GM23338 (cell line): ENCODE measurements around the gene RAD51B. TPM values are rescaled to one million over a fixed set of nuclear protein-coding genes. Genes with fewer than 3 reads are reported as not detected.

Source experiments
- ATAC-seq: fragments of 200-7000 bp; cut with Tn5 transposase; 3 replicates; pipeline ENCODE4 v1.9.1; 2020
- DNase-seq: peaks from one replicate; pipeline ENCODE4 v3.0.0-alpha.2; 2015; ENCODE audit warnings: low spot score
- H2AFZ ChIP-seq: fragments of 200-600 bp; sonication (generic); 2 replicates; pipeline ENCODE4 v1.8.0; 2016; ENCODE audit warnings: antibody characterized with exemption, mild to moderate bottlenecking, moderate library complexity
- H3F3A ChIP-seq: fragments of 200-600 bp; sonication (generic); replicated peaks from 2 replicates; pipeline ENCODE4 v1.8.0; 2017; ENCODE audit warnings: antibody characterized with exemption, mixed run types, low read depth
- H3K27ac ChIP-seq: fragments of 200-600 bp; sonication (generic); 2 replicates; pipeline ENCODE4 v1.6.1; 2016; ENCODE audit warnings: low read depth
- H3K27me3 ChIP-seq: fragments of 200-600 bp; sonication (generic); 2 replicates; pipeline ENCODE4 v1.8.0; 2016; ENCODE audit warnings: mild to moderate bottlenecking, mixed run types, moderate library complexity; ENCODE audit not compliant: insufficient read depth
- H3K36me3 ChIP-seq: fragments of 200-600 bp; sonication (generic); 2 replicates; pipeline ENCODE4 v1.8.0; 2016; ENCODE audit warnings: mild to moderate bottlenecking; ENCODE audit not compliant: insufficient read depth
- H3K4me1 ChIP-seq: fragments of 200-600 bp; sonication (generic); 2 replicates; pipeline ENCODE4 v1.8.0; 2016; ENCODE audit warnings: mild to moderate bottlenecking, moderate library complexity; ENCODE audit not compliant: insufficient read depth
- H3K4me2 ChIP-seq: fragments of 200-600 bp; sonication (generic); 2 replicates; pipeline ENCODE4 v1.7.1; 2017; ENCODE audit warnings: mixed run types
- H3K4me3 ChIP-seq: fragments of 200-600 bp; sonication (generic); 2 replicates; pipeline ENCODE4 v1.6.1; 2016; ENCODE audit warnings: mixed run types
- H3K79me2 ChIP-seq: fragments of 200-600 bp; sonication (generic); replicated peaks from 2 replicates; pipeline ENCODE4 v1.8.0; 2017; ENCODE audit warnings: mild to moderate bottlenecking; ENCODE audit not compliant: insufficient read depth
- H3K9me2 ChIP-seq: fragments of 200-600 bp; sonication (generic); 2 replicates; pipeline ENCODE4 v1.8.0; 2017; ENCODE audit not compliant: insufficient read depth
- H4K20me1 ChIP-seq: fragments of 200-600 bp; sonication (generic); replicated peaks from 2 replicates; pipeline ENCODE4 v1.8.0; 2017; ENCODE audit warnings: mild to moderate bottlenecking; ENCODE audit not compliant: insufficient read depth
- H3K27ac Mint-ChIP-seq: 2 replicates; pipeline ENCODE4 v1.8.0; 2020; ENCODE audit warnings: inconsistent platforms, mild to moderate bottlenecking, moderate library complexity, mixed read lengths
- H3K27me3 Mint-ChIP-seq: 3 replicates; pipeline ENCODE4 v1.8.0; 2022; ENCODE audit warnings: low read depth, mild to moderate bottlenecking, moderate library complexity, mixed read lengths, inconsistent platforms; ENCODE audit not compliant: insufficient read depth, poor library complexity
- H3K36me3 Mint-ChIP-seq: 3 replicates; pipeline ENCODE4 v1.8.0; 2021; ENCODE audit warnings: low read depth, mild to moderate bottlenecking, inconsistent platforms, moderate library complexity, mixed read lengths
- H3K4me1 Mint-ChIP-seq: 3 replicates; pipeline ENCODE4 v1.8.0; 2020; ENCODE audit warnings: mild to moderate bottlenecking, inconsistent platforms, mixed read lengths
- H3K4me3 Mint-ChIP-seq: 3 replicates; pipeline ENCODE4 v1.8.0; 2021; ENCODE audit warnings: moderate library complexity, mild to moderate bottlenecking, inconsistent platforms, mixed read lengths
- H3K9me3 Mint-ChIP-seq: 3 replicates; pipeline ENCODE4 v1.8.0; 2020; ENCODE audit warnings: moderate library complexity, mild to moderate bottlenecking, inconsistent platforms, mixed read lengths
- CREB1 ChIP-seq: fragments of 250-450 bp; sonication (Bioruptor Pico); IDR thresholded peaks from 2 replicates; pipeline ENCODE4 v1.5.0; 2020; ENCODE audit warnings: low read depth, mild to moderate bottlenecking, moderate library complexity
- EZH2 ChIP-seq: fragments of 200-600 bp; sonication (generic); IDR thresholded peaks from one replicate; pipeline ENCODE4 v1.8.0; 2017; ENCODE audit warnings: antibody characterized with exemption, mild to moderate bottlenecking, low read depth; ENCODE audit not compliant: unreplicated experiment
- EZH2phosphoT487 ChIP-seq: fragments of 200-600 bp; sonication (generic); IDR thresholded peaks from one replicate; pipeline ENCODE4 v1.8.1; 2018; ENCODE audit warnings: antibody characterized with exemption; ENCODE audit not compliant: unreplicated experiment
- polyA plus RNA-seq: library from polyadenylated mRNA; unstranded; fragments of >200 nt; fragmentation: Nextera tagmentation; extraction: Ambion mirVana; gene quantifications from 2 replicates; pipeline ENCODE4 v1.2.1, GENCODE V29; 2016
- total RNA-seq: library from RNA; depleted of rRNA; stranded (reverse); fragments of >200 nt; shearing (Covaris generic); gene quantifications from 2 replicates; pipeline ENCODE4 v1.2.3, GENCODE V29; 2014
- TF ChIP-seq, protein P1 (sequence below), 2 experiments: fragments of 200-600 bp in 1 of 2; sonication (generic) in 1 of 2; conservative IDR thresholded peaks; 2 replicates each; pipeline versions ENCODE4 v1.5.1 to v1.6.1; 2016 to 2017; ENCODE audit warnings: antibody characterized with exemption in 2 of 2, low read depth in 2 of 2, mild to moderate bottlenecking in 2 of 2, moderate library complexity in 1 of 2
- TF ChIP-seq, protein P2 (sequence below): IDR thresholded peaks from one replicate; pipeline ENCODE4 v1.6.1; 2018; ENCODE audit warnings: antibody characterized with exemption; ENCODE audit not compliant: unreplicated experiment
- TF ChIP-seq, protein P3 (sequence below): IDR thresholded peaks from 2 replicates; pipeline ENCODE4 v1.6.1; 2016; ENCODE audit warnings: antibody characterized with exemption

RAD51B gene
- total and polyA plus RNA-seq, 2 experiments from 2014 or later: 15.7 to 29.1 TPM

DNA sequence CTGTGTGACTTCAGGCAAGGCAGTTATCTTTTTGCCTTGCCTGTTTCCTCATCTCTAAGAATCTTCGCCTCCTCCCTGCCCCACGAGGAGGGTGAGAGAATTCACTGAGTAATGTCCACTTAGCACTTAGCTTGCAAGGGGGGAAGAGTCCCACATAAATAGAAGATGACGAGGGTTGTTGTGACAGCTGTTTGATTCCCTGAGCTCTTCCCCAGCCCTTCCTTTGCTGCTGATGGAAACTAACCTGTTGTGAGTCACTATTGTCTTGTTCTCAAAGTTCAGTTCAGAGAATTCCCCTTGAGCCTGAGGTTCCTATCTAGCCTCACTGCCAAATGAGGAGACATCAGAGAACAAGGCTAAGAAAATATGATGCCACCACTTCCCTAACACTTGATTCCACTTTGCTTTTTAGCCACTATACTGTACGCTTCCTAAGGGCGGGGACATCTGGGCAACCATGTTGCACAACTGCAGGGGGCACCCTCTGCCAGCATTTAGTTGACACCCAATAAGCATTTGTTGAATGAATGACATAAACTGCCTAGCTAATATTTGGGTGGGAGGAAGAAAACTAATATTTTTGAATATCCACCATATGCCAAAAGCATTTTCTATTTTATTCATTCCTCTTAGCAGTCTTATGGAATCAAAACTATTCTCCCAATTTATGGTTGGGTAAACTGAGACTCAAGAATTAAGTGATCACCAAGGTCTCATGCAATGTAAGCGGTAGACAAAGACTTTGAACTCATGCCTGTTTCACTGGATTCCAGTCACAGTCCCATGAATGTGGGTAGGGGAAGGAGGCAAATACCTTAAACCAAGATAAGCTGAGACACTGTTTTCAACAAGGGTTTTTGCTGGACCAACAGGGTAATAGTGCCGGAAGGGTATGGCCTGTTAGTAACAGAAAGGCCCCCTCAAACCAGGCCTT lies 895.7 kb downstream of the RAD51B start:
- Mint-ChIP-seq H3K36me3 (no peaks in the 10 kb centered on the region), H3K9me3 (peaks cover under 1% of the 10 kb centered on the region; the same call in 1 of the 3 replicates), H3K4me1 (peaks cover 4% of the 10 kb centered on the region; the same call in 2 of the 3 replicates), H3K27me3 (no peaks in the 10 kb centered on the region), H3K4me3 (no peak overlapping the region), H3K27ac (no peak overlapping the region)
- no peak overlapping the region for H2AFZ ChIP-seq
- H3K4me2 ChIP-seq: no peak overlapping the region
- no peaks in the 10 kb centered on the region for H4K20me1 ChIP-seq
- no peak overlapping the region for H3K27ac ChIP-seq
- TF ChIP-seq, protein P1, sequence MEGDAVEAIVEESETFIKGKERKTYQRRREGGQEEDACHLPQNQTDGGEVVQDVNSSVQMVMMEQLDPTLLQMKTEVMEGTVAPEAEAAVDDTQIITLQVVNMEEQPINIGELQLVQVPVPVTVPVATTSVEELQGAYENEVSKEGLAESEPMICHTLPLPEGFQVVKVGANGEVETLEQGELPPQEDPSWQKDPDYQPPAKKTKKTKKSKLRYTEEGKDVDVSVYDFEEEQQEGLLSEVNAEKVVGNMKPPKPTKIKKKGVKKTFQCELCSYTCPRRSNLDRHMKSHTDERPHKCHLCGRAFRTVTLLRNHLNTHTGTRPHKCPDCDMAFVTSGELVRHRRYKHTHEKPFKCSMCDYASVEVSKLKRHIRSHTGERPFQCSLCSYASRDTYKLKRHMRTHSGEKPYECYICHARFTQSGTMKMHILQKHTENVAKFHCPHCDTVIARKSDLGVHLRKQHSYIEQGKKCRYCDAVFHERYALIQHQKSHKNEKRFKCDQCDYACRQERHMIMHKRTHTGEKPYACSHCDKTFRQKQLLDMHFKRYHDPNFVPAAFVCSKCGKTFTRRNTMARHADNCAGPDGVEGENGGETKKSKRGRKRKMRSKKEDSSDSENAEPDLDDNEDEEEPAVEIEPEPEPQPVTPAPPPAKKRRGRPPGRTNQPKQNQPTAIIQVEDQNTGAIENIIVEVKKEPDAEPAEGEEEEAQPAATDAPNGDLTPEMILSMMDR (conservative IDR thresholded peaks at IDR 0.05; ENCODE audit: low read depth in 2 of 2): peak; percentile 28 to 34; a peak in 3 of 4 replicates
- TF ChIP-seq EZH2 (no peak), CREB1 (CRISPR knock-in tag) (no peak), EZH2phosphoT487 (no peak)
- TF ChIP-seq, protein P2, sequence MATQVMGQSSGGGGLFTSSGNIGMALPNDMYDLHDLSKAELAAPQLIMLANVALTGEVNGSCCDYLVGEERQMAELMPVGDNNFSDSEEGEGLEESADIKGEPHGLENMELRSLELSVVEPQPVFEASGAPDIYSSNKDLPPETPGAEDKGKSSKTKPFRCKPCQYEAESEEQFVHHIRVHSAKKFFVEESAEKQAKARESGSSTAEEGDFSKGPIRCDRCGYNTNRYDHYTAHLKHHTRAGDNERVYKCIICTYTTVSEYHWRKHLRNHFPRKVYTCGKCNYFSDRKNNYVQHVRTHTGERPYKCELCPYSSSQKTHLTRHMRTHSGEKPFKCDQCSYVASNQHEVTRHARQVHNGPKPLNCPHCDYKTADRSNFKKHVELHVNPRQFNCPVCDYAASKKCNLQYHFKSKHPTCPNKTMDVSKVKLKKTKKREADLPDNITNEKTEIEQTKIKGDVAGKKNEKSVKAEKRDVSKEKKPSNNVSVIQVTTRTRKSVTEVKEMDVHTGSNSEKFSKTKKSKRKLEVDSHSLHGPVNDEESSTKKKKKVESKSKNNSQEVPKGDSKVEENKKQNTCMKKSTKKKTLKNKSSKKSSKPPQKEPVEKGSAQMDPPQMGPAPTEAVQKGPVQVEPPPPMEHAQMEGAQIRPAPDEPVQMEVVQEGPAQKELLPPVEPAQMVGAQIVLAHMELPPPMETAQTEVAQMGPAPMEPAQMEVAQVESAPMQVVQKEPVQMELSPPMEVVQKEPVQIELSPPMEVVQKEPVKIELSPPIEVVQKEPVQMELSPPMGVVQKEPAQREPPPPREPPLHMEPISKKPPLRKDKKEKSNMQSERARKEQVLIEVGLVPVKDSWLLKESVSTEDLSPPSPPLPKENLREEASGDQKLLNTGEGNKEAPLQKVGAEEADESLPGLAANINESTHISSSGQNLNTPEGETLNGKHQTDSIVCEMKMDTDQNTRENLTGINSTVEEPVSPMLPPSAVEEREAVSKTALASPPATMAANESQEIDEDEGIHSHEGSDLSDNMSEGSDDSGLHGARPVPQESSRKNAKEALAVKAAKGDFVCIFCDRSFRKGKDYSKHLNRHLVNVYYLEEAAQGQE: no peak
- no peaks in the 10 kb centered on the region for H3K4me1 ChIP-seq
- H3K79me2 ChIP-seq: no peaks in the 10 kb centered on the region
- no peaks in the 10 kb centered on the region for H3K27me3 ChIP-seq
- no peaks in the 10 kb centered on the region for H3F3A ChIP-seq
- DNase-seq (no peak), ATAC-seq (no peak)
- no peak overlapping the region for H3K4me3 ChIP-seq
- no peaks in the 10 kb centered on the region for H3K36me3 ChIP-seq
- 0 out of 2 replicates have a peak, but pooled peaks cover 4% of the 10 kb centered on the region for H3K9me2 ChIP-seq

DNA sequence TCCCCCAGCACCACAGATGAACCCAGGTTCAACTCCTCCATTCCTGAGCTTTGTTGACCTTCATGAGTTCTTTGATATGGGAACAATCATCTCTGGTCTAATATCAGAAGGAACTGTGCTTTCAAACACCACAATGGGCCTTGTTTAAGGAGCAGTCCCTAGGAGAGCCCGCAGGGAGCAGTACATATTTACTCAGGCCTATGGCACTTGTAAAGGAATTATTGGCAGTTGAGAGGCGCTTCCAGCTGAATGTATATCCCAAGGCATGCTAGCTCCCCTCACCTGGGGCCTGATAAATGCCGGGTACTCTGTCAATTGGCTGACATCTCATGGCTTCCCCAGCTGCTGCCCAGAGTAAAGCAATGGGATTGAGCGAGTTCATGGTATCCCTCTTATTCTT lies 897.1 kb downstream of the RAD51B start:
- Histone ChIP-seq H3F3A (no peaks in the 10 kb centered on the region), H3K36me3 (no peaks in the 10 kb centered on the region), H3K4me1 (no peaks in the 10 kb centered on the region), H3K9me2 (no peaks in the 10 kb centered on the region), H3K4me2 (no peak overlapping the region), H2AFZ (no peak overlapping the region), H3K27ac (no peak overlapping the region), H3K4me3 (no peak overlapping the region), H3K79me2 (no peaks in the 10 kb centered on the region), H4K20me1 (no peaks in the 10 kb centered on the region), H3K27me3 (no peaks in the 10 kb centered on the region)
- peaks cover 2% of the 10 kb centered on the region for H3K27me3 Mint-ChIP-seq
- TF ChIP-seq, protein P1 (conservative IDR thresholded peaks at IDR 0.05; ENCODE audit: low read depth in 2 of 2): peak in 1 of 2 experiments; percentile 31; a peak in 1 of 4 replicates
- TF ChIP-seq, protein P3, sequence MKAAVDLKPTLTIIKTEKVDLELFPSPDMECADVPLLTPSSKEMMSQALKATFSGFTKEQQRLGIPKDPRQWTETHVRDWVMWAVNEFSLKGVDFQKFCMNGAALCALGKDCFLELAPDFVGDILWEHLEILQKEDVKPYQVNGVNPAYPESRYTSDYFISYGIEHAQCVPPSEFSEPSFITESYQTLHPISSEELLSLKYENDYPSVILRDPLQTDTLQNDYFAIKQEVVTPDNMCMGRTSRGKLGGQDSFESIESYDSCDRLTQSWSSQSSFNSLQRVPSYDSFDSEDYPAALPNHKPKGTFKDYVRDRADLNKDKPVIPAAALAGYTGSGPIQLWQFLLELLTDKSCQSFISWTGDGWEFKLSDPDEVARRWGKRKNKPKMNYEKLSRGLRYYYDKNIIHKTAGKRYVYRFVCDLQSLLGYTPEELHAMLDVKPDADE: no peak
- H3K9me3 Mint-ChIP-seq: peaks cover 5% of the 10 kb centered on the region; the same call in 1 of the 3 replicates
- ATAC-seq: peak; percentile 74
- no peaks in the 10 kb centered on the region for H3K36me3 Mint-ChIP-seq
- no peak overlapping the region for H3K27ac Mint-ChIP-seq
- H3K4me3 Mint-ChIP-seq: no peak overlapping the region
- H3K4me1 Mint-ChIP-seq: peaks cover 4% of the 10 kb centered on the region; the same call in 2 of the 3 replicates
- DNase-seq: peak; percentile 24
